SK-MEL-5 (cell line): ENCODE results near the gene EXOC3L2. TPM values are rescaled to one million over a fixed set of nuclear protein-coding genes. Genes with fewer than 3 reads are reported as not detected.
A peak's percentile ranks its signal among the peaks of the same experiment; 100 is the strongest.
"Not testable (repeated sequence)": the region's sequence is repeated elsewhere in the genome, so short reads cannot be mapped to it uniquely, and the experiment has no call there.

Experiments
- DNase-seq: peaks from one replicate; pipeline ENCODE4 v3.0.0-alpha.2; 2016; ENCODE audit warnings: low read depth, low spot score
- in situ Hi-C: cut with HindIII; loops from 2 replicates; pipeline ENCODE4 v1.10.0; 2016; ENCODE audit warnings: low sequenced_read_pairs, high pct_unique_total_duplicates, low pct_unique_long_range_greater_than_20kb
- total RNA-seq: library from RNA; depleted of rRNA; stranded (reverse); fragments of >200 nt; shearing (Covaris generic); gene quantifications from 2 replicates; pipeline ENCODE4 v1.2.3, GENCODE V29; 2014

The EXOC3L2 gene
- total RNA-seq, 1 experiment from 2014 or later, result not detected

DNA sequence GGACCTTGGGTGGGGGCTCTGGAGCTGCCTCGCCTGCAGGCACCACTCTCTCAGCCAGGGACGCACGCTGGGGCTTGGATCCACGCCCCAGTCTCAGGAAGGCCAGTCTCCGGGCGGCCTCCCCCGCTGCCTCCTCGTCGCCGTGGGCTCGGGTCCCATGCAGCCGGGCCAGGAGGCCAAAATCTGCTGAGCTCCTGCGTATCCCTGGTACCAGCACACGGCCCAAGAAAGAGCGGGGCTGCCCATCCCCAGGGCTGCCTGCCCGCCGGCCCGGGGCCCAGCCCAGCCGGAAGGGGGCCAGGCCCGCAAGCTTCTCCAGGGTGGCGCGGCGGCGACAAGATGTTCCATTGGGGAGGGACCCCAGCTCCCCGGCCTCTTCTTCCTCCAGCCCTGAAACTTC, 6.7 kb downstream of the EXOC3L2 start:
- DNase-seq, result no peak
- in situ Hi-C loops, result no loop called here

GRCh38 chr19:45235485-45235884, 9.7 kb downstream of the EXOC3L2 start:
- in situ Hi-C loops, result no loop called here
- no peak for DNase-seq

- in situ Hi-C loops, result no loop called here
- DNase-seq, result no peak
Observed at GRCh38 chr19:45234089-45234869, 10.9 kb downstream of the EXOC3L2 start.

GRCh38 chr19:45231891-45232290, 13.3 kb downstream of the EXOC3L2 start:
- in situ Hi-C loops, result no loop called here
- DNase-seq, result no peak

DNA sequence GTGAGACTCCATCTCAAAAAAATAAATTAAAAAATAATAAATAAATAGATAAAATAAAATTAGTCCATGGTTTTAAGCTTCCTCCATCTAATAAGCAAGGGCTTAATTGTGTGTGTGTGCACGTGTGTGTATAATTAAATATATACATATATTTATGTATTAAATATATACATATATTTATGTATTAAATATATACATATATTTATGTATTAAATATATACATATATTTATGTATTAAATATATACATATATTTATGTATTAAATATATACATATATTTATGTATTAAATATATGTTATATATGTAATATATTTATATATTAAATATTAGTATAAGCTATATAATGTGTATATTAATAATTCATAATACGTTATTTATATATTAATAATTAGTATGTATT, 16.2 kb downstream of the EXOC3L2 start:
- in situ Hi-C loops, DNase-seq: not testable (repeated sequence)

GRCh38 chr19:45224645-45225044, 20.6 kb downstream of the EXOC3L2 start:
- DNase-seq, result no peak
- in situ Hi-C loops, result no loop called here

- in situ Hi-C loops, result no loop called here
- DNase-seq, result no peak
Observed at GRCh38 chr19:45223879-45224278, 21.3 kb downstream of the EXOC3L2 start.

DNA sequence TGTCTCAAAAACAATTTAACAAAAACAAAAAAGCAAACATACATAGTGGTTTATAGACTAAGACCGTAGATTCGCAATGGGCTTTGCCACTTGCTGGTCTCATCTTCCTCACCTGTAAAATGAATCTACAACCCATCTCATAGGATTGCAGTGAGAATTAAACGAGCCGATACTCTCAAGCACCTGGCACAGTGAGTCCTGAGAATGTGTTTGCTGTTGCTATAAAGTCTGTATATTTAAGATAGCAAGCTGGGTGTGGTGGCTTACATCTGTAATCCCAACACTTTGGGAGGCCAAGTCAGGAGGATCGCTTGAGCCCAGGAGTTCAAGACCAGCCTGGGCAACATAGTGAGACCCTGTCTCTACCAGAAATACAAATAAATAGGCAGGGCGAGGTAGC, 22.5 kb downstream of the EXOC3L2 start:
- in situ Hi-C loops, result no loop called here
- no peak for DNase-seq

DNA sequence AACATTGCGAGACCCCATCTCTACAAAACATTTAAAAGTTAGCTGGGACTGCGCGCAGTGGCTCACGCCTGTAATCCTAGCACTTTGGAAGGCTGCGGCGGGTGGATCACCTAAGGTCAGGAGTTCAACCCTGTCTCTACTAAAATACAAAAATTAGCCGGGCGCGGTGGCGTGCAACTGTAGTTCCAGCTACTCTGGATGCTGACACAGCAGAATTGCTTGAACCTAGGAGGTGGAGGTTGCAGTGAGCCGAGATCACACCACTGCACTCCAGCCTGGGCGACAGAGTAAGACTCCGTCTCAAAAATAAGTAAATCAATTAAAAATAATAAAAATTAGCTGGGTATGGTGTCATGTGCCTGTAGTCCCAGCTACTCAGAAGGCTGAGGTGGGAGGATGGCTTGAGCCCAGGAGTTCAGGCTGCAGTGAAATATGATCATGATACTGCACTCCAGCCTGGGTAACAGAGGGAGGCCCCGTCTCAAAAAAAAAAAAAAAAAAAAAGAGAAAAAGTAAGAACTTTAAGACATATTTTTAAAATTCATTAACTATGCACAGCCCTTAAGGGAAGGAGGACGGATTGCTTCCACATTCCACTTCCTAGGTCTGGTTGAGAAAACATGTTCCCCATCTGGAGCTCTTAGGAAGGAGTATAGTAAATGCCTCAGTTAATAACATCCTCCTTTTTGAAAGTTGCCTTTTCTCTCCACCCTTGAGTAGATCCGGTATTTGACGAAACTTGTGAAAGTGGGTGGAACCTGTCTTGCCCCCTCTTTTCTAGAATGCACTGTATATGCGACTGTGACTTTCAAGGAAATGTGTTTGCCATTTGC, 26.1 kb downstream of the EXOC3L2 start:
- no peak for DNase-seq
- in situ Hi-C loops, result no loop called here

- no peak for DNase-seq
- in situ Hi-C loops, result no loop called here
Observed at GRCh38 chr19:45218426-45218825, 26.8 kb downstream of the EXOC3L2 start.

DNA sequence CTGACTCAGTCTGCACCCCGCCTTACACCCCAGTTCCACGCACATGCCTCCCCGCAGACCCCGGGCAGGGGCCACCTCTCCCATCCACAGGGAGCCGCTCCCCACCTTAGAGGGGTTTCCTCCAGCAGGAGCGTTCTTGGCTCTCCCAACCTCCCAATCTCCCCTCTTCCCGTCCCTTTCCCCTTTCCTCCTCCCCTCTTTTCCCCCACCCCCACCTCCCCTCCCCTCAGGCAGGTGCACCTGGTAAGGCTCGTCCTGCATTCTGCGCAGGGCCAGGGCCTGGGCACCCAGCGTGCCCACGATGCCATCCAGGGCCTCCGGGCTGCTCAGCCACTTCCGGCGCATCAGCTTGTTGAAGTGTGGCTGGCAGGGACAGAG, 27.3 kb downstream of the EXOC3L2 start:
- in situ Hi-C loops, result no loop called here
- DNase-seq, result no peak

GRCh38 chr19:45217193-45217956, 27.8 kb downstream of the EXOC3L2 start:
- DNase-seq, result no peak
- in situ Hi-C loops, result no loop called here

GRCh38 chr19:45216667-45217066, 28.5 kb downstream of the EXOC3L2 start:
- in situ Hi-C loops, result no loop called here
- DNase-seq, result no peak

GRCh38 chr19:45215391-45216191, 29.6 kb downstream of the EXOC3L2 start:
- DNase-seq, result no peak
- in situ Hi-C loops, result no loop called here

DNA sequence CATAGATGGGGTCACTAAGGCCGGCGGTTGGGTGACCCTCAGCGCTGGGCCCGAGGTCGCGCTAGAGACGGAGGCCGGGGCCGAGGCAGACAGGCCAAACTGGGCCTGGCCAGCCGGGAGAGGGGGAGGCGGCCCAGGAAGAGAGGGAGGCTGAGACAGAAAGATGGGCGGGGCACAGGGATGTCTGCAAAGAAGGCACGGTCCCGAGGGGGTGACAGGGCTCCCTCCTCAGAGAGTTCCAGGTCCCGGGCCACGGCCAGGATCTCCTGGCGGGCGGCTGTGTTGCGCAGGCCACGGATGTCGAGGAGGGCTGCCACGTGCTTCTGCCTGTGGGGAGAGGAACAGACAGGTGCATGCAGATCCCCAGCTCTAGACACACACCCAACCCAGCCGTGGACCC, 32.2 kb downstream of the EXOC3L2 start:
- in situ Hi-C loops, result no loop called here

DNA sequence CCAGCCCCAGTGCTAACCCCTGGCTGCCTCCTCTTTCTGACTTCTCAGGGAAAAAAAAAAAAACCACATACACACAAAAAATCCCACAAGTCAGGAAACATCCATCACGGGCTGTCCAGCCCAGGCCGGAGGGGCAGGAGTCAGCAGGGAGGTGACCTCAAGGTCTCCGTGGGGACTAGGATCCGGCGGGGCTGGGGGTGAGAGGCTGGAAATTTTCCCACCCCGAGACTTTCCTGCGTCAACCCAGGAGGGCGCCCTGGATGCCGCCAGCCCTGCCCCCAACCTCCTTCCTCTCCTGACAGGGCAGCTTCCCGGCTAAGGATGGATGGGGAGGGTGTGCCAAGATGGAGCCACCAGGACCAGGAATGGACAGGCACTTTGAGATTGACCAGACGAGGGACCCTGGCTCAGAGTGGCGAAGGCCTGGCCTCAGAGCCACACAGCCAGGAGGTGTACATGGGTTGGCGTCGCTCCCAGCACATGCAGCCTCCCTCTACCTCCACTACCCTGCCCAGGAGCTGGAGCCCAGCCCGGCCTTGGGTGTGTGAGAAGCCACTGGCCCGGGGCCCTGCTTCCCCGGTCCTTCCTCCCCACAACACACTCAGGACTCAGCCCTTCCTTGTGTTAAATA, 33.3 kb downstream of the EXOC3L2 start:
- DNase-seq, result peak; percentile 33
- in situ Hi-C loops, result no loop called here

More for the DNA sequence above, 32.2 kb downstream of the EXOC3L2 start:
- DNase-seq, result no peak

DNA sequence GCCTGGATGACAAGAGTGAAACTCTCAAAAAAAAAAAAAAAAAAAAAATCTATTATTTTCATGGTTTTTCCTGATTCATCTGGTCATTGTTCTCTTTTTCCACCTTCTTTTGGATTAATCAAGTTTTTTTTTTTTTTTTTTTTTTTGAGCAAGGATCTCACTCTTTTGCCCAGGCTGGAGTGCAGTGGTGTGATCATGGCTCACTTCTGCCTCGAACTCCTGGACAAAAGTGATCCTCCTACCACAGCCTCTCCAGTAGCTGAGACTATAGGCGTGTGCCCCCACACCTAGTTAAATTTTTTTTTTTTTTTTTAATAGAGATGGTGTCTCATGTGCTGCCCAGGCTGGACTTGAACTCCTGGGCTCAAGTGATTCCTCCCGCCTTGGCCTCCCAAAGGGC, 38.9 kb downstream of the EXOC3L2 start:
- in situ Hi-C loops, result no loop called here
- no peak for DNase-seq
